HPDE6-E6E7 (cell line): ENCODE data around the gene AK1.

ENCODE experiments used
- DNase-seq: peaks from one replicate; pipeline ENCODE4 v3.0.0; 2011; ENCODE audit warnings: missing footprints; ENCODE audit errors: extremely low spot score

The AK1 gene, protein sequence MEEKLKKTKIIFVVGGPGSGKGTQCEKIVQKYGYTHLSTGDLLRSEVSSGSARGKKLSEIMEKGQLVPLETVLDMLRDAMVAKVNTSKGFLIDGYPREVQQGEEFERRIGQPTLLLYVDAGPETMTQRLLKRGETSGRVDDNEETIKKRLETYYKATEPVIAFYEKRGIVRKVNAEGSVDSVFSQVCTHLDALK

DNA sequence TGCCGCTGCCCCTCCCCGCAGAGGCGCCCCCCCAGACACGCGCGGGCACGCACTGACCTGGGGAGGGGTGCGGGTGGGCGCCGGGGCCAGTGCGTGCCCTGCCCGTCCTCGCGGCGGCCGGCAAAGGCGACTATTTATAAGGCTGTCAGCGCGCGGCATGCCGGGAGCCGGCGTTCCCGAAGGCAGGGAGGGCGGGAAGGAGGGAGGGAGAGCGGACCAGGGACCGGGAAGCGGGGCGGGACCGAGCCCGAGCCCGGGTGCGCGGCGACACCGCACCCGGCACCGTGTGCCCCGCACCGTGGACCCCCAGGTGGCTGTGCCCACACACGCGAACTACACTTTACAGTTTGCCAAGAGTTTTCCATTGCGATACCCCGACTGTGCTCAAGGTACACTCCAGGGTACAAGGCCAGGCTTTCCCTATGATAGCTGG, at the start of gene AK1:
TSS of gene AK1 (minus strand) at position 110 of the 433 bp plus-strand sequence. CDS start 3,058 bp downstream, outside the sequence.
- peak; percentile 60 for DNase-seq

DNA sequence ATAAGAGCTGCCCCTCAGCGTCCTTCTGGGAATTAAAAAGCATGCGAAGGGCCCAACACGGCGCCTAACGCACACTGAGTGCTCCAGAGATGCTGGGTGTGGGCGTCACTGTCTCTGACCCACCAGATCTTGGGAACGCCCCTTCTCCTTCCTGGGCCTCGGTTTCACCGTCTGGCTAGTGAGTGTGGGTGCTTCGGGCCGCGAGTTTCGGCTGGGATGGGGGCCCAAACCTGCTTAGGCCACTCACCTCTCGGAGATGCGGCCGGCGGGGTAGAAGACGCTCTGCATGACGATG, 49.4 kb upstream of the AK1 start:
- no peak for DNase-seq

DNA sequence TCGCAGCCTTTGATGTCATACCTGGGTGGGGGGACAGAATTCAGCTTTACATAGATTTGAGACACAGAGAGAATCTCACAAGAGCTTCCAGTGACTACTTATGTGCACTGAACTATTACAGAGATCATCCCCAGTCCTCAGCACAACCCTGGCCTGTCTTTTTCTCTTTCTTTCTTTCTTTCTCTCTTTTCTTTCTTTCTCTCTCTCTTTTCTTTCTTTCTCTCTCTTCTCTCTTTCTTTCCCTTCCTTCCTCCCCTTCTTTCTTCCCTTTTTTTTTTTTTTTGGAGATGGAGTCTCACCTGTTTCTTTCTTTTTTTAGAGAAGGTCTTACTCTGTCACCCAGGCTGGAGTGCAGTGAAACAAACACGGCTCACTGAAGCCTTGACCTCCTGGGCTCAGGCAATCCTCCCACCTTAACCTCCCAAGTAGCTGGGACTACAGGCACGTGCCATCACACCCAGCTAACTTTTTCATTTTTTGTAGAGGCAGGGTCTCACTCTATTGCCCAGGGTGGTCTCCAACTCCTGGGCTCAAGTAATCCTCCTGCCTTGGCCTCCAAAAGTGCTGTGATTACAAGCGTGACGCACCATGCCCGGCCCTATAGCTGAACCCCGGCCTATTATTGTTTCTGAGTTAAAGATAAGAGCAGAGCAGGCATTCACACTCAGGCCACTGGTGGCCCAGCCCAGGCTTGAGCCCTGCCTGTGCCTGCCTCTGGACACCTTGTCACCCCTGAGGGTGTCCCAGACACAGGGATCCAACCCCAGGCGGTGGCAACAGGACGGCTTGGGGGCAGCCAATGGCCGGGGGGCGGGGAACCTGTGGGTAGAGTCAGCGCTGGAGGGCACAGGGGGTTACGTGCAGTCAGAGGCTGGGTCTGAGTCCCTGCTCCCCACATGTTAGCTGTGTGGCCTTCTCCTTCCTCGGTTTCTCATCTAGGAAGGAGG, 48.8 kb upstream of the AK1 start:
- DNase-seq = no peak

DNA sequence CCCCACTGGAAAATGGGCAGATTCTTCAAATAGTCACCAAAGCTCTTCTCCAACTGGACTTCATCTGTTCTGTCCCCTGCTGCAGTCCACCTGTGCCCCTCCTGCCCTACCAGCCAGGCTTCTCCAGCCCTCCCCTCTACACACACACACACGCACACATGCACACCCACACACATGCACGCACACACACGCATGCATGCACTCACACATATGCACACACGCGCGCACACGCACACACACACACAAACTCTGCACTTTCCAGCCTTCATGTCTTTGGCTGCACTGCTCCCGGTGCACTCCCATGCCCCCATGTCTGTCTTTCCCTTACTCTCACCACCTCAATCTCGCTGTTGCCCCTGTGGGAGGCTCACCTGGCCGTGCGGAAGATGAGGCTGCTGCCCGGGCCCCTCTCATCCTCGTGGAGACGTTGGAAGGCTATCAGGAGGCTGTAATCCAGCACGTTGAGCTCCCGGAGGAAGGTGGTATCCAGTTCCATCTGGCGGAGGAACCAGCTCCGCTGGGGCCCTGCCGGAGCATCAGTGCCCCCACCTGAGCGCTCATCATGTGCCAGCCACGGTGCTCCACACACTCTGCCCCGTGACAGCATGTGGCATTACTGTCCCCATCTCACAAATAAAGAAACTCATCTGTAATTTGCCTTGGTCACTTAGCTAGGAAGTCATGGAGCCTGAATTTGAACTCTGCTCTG, 47.4 kb upstream of the AK1 start:
- no peak for DNase-seq

DNA sequence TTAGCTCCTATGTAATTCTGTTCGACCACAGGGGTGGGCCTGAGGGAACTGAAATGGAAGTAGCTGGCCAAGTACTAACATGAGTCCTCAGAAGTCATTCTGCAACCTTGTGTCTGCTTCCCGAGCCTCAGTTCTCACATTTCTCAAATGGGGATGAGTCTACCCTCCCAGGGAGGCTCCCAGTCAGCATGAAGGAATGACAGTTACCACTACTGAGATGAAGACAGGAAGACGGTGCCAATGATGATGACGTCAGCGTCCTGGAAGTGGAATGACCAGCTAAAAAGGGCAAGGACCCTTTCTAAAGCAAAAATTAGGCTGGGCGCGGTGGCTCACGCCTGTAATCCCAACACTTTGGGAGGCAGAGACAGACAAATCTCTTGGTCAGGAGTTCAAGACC, 46.3 kb upstream of the AK1 start:
- peak; percentile 69 for DNase-seq

DNA sequence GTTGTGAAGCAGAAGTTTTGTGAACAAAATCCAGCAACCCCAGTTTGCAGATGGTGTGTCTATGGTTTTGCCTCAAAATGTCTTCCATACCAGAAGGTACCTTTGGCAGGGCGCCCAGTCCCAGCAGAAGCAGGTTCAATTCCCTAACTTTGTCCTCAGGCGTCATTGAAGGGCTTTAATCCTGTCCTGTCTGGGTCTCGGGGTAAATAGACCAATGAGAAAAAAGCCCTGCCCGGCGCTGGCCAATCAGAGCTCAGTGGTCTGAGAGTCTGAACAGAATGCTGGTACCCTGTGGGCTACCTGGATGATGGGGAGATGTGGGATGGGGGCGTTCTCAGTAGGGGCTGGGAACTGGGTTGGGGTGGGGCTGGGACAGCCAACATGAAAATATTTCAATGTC, 45.6 kb upstream of the AK1 start:
- no peak for DNase-seq

DNA sequence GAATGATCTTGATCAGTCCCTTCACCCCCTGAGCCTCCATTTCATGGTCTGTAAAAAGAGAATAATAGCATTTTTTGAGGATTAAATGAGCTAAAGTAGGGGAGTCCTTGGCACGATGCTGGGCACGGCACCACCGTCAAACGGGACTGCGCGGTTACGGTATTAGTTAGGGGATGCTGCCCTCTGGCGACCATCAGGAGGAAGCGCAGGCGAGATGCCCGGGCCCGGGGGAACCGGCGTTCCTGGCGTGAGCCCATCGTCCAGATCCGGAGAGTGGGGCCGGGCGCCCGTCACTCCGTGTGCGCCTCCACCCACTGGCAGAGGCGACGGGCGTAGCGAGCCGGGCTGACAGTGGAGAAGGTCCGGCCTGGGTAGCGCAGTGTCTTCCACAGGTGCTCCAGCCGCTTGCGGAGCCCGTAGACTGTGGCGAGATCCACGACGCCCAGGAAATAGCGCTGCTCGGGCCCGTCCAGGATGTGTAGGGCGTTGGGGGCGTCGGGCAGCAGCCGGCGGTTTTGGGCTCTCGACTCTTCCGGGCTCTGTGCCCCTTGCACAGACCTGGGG, 44.2 kb upstream of the AK1 start:
- DNase-seq = no peak

DNA sequence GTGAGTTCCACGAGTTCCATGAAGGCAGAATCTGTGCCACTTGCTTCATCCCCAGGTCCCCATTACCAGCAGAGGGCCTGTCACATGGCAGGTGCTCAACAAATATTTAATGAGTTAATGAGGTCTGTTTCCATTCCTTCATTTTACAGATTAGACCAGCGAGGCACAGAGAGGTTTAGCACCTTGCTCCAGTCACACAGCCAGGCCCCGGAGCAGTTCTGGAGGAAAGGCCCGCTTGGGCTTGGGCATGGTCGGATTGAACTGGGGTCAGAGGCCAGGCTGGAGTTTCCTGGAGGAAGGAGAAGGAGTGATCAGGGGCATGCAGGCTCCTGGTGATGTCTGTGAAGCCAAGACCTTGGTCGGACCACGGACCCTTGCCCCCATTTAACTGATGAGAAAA, 43.3 kb upstream of the AK1 start:
- DNase-seq = no peak

DNA sequence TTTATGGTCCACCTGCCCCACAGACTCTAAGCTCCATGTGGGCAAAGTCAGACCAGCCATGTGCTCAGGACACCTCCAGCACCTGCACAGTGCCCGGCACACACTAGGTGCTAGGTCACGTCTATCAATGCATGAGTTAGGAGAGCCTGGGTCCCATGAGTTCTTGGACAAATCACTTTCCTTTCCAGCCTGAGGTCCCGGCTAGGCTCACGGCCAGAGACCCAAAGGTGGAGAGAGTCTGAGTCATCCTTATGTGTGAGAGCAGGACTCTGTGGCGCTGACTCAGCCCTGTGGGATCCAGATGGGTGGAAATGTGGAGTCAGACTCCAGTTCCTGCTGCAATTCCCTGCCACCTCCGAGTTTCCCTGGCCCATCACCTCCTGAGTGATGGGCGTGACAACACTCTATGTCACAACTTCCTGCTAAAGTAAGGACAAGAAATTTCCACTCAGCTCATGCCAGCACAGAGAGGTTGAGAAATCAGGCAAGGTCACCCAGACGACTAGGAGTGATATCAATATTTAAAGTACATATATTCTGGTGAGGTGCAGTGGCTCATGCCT, 41.9 kb upstream of the AK1 start:
- DNase-seq = peak; percentile 97

DNA sequence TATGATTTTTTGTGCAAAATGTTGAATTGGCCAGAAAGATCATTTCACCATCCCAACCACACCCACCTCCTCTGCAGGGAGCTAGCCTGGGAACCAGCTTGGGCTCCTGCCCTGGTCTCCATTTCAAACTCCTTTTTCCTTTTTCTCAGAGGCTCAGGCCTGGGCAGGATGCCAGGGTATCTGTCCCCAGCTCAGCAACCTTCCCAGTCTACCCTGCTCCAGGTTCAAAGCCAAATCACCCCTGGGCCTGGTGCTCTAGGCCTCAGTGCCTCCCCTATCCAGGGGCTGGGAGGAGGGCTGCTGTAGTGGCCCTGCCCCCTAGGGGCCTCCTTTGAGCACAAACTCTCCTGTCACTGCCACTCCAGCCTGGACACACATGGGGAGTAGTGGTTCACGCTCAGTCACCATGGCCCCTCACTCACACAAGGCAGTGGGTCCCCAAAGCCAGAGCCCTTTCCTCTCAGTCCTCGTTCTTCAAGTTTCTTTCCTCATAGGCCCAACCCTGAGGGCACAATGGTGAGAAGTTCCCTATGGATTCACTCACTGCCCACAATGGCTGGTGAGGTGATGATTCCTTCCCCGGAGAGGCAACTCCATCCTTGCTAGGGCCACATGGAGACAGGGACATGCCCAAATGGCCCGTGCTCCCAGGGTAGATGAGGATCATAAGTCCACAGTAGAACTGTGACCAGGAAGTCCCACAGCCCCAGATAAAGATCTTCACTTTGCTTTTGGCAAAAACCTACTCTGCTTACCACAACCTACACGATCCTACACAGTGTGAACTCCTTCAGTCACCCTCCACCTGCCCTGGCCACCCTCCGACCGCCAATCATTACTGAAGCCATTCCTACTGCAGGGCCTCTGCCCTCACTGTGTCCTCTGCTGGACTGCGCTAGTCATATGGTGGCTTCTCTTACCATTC, 41.0 kb upstream of the AK1 start:
- DNase-seq = no peak

DNA sequence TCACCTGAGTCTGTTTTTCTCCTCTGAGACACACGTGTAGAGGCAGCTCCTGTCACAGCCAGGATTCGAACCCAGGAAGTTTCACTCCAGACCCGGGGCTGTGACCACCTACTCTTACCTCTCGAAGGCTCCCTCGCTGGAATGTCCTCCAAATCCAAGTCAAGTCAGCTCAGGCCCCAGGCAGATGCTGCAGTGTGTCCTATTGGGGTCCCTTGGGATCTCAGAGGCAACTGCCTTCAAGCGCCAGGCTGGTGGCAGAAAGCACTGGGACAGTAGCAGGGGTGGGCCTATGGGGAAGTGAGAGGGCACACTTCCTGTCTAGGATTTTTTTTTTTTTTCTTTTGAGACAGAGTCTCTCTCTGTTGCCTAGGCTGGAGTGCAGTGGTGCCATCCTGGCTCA, 40.1 kb upstream of the AK1 start:
- no peak for DNase-seq

DNA sequence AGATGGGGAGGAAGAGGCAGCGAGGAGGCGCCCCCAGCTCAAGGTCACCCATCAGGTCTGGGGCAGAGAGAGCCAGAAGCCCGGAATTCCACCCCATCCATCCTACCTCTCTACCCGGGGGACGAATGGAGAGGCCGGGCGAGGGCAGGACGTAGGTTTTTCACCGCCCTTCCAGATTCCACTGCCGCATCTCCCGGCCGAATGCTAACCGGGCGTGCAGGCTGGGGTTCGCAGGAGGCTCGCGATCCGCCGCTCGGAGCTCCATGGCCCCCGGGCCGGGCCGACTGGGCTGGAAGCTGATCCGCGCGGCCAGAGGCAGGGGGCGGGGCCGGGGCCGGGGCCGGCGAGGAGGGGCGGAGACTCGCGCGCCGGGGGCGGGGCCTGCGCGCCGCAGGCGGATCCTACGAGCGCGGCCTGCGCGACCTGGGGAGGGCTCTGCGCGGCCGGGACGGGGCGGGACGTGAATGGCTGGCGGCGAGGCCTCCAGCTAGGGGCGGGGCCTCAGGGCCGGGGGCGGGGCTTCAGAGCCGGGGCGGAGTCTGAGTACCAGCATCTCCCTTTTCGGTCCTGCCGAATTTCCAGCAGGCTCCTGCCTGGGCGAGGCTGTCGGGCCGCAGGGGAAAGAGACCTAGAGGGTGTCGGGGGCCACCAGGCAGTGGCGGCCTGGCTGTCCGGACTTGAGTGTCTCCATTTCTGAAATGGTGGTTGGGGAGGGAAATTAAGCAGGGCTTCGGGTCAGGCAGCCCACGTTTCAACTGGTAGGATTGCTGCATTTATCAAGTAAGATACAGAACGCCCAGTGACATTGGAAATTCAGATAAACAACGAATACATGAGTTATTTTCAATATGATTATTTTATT, 39.5 kb upstream of the AK1 start, which contains the start of gene ST6GALNAC4:
TSS of gene ST6GALNAC4 (minus strand) at position 322 of the 862 bp plus-strand sequence. CDS start 622 bp downstream, outside the sequence.
- no peak for DNase-seq

DNA sequence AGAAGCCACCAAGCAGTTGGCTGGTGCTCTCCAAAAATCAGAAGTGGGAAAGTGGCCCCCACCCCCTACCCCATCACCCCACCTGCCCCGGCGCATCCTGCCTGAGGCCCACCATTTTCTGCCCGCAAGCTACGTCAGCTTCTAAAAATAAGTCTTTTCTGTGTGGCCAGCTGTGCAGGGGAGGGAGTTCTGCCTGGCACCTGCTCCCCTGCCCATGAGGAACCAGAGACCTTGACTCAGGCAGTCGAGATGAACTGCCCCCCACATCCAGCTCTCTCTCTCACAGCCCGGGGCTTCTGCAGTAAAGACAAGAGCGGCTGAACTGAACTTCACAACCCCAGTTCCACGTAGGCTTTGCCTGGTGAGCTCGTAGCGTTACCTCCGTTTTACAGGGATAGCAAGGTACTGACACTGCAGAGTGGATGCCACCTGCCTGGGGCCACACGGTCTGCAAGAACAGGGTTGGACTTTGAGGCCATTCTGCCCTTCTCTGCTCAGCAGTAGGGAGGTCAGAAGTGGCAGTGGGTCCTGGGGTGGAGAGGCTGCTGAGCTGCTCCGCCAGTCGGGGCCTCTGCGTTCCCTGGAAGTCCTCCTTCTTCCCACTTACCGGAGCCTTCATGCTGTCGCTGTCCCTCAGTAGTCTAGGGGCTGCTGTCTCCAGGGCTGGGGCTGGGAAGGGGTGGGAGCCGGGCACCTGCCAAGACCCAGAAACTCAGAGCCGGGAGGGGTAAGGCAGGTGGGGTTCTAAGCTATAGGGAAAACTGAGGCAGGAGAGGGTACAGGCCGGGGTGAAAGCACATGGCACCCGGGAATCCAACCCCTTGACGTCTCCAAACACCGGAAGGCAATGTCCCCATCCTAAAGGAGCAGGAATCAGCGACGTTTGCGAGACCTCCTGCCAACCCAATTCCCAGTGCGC, 38.6 kb upstream of the AK1 start:
- DNase-seq = no peak

DNA sequence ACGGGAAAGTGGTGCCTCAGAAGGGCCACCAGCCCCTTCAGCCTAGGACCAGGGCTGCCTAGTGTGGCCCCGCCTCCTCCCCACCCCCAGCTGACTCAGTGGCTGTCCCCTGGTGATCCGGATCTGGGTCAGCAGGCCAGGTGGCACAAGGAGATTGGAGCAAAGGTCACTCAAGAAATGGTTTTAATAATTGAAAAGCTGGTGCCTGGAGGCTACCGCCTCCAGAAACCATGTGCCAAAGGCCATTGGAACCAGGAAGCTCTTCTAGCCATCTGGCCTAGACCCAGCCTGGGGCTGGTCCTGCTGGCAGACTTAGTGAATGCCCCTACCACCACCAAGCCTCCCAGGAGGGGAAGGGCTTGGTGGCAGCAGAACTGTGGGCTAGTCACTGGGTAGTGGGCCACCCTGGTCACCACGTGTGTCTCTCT, 37.9 kb upstream of the AK1 start:
- DNase-seq = no peak

DNA sequence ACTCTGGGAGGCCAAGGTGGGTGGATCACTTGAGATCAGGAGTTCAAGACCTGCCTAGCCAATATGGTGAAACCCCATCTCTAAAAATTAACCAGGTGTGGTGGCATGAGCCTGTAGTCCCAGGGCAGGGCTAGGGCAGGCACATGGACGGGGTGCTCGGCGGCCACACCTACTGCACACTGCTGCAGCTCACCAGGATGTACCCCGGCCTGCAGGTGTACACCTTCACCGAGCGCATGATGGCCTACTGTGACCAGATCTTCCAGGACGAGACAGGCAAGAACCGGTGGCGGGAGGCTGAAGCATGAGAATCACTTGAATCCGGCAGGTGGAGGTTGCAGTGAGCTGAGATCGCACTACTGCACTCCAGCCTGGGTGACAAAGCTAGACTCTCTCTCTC, 36.2 kb upstream of the AK1 start:
- no peak for DNase-seq

DNA sequence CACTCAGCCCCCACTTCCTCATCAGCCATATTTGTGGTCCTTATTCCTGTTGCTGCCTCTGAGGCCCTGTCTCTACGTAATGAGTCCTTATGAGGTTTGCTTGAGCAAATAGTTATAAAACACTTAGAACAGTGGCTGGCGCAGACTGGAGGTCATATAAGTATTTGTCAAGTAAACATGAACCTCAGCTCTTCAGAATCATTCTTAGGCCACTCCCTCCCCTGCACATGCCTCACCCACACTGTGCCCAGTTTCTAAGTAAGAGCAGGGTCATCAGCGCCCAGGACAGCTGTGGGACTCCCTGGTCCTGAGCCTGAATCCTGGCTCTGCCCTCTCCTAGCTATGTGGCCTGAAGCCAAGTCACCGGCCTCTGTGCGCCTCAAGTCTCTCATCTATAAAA, 35.4 kb upstream of the AK1 start:
- DNase-seq = no peak

DNA sequence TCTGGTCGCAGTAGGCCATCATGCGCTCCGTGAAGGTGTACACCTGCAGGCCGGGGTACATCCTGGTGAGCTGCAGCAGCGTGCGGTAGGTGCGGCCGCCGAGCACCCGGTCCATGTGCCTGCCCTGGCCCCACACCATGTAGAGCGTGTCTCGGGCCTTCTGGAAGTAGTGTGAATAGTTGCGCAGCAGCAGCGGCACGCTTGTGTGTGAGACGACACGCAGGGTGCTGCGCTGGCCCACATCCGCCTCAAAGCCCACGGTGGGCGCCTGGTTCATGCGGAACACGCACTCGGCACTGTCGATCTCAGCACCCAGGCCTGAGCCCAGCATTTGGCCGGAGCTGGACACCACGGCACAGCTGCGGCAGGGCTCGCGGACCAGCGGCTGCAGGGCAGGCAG, 34.8 kb upstream of the AK1 start:
- DNase-seq = no peak

DNA sequence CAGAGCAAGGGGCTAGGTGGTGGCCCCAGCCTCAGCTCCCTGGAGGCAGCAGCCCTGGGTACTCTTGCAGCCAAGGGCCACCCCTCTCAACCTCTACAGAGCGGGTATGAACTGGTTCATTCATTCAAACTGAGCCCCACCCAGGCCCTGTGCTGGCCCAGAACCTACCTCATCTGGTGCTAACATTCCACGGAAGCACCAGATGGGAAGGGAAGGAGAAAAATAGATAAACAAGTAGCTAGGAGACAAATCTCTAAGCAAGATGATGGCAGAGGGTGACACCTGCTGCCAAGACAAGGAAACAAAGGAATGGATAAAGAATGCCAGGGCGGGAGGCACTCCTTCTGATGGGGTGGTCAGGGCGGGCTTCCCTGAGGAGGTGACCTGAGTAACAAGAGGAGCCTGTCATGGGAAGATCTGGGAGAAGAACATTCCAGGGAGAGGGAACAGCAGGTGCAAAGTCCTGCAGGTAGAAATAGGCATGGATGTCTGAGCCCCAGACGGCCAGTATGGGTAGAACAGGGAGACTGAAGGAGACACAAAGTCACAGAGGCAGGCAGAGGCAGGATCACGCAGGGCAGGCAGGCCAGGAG, 33.2 kb upstream of the AK1 start:
- DNase-seq = no peak
